RWPE2 (cell line): ENCODE measurements around the gene ETFB.

Experiments
- ATAC-seq: fragments of 200-7000 bp; cut with Tn5 transposase; 3 replicates; pipeline ENCODE4 v1.9.1; 2021; ENCODE audit warnings: low read depth
- DNase-seq: peaks from one replicate; pipeline ENCODE4 v3.0.0-alpha.2; 2020; ENCODE audit warnings: low spot score
- H3K27ac ChIP-seq: fragments of 450-650 bp; 2 replicates; pipeline ENCODE4 v1.5.1; 2017; ENCODE audit warnings: mild to moderate bottlenecking; ENCODE audit not compliant: poor library complexity, severe bottlenecking
- H3K27me3 ChIP-seq: fragments of 250-450 bp; sonication (Bioruptor Pico); 2 replicates; pipeline ENCODE4 v1.5.1; 2021; ENCODE audit warnings: mild to moderate bottlenecking, moderate library complexity; ENCODE audit not compliant: insufficient read depth, poor library complexity, severe bottlenecking
- H3K36me3 ChIP-seq: fragments of 250-450 bp; sonication (Bioruptor Pico); 2 replicates; pipeline ENCODE4 v1.5.1; 2020; ENCODE audit warnings: low read depth, mild to moderate bottlenecking, moderate library complexity
- H3K4me1 ChIP-seq: fragments of 250-450 bp; sonication (Bioruptor Pico); 2 replicates; pipeline ENCODE4 v1.5.1; 2021; ENCODE audit warnings: mild to moderate bottlenecking, moderate library complexity; ENCODE audit not compliant: insufficient read depth, poor library complexity, severe bottlenecking
- H3K4me3 ChIP-seq: fragments of 250-450 bp; sonication (Bioruptor Pico); 2 replicates; pipeline ENCODE4 v1.5.1; 2021; ENCODE audit warnings: mild to moderate bottlenecking, moderate library complexity; ENCODE audit not compliant: severe bottlenecking
- H3K9me3 ChIP-seq: fragments of 250-450 bp; sonication (Bioruptor Pico); 2 replicates; pipeline ENCODE4 v1.5.1; 2021; ENCODE audit warnings: mild to moderate bottlenecking, moderate library complexity; ENCODE audit not compliant: severe bottlenecking
- TF ChIP-seq, protein P1 (sequence below): fragments of 450-650 bp; IDR thresholded peaks from one replicate; pipeline ENCODE4 v1.5.1; 2017; ENCODE audit warnings: mild to moderate bottlenecking, moderate library complexity; ENCODE audit not compliant: poor library complexity, severe bottlenecking

ETFB gene

GRCh38 chr19:51386882-51387520, 20.8 kb upstream of the ETFB start:
- Histone ChIP-seq H3K4me1 (no peaks in the 10 kb centered on the region), H3K9me3 (no peaks in the 10 kb centered on the region), H3K27me3 (no peaks in the 10 kb centered on the region), H3K27ac (no peak overlapping the region), H3K4me3 (no peak overlapping the region), H3K36me3 (no peaks in the 10 kb centered on the region)
- ATAC-seq (no peak), DNase-seq (no peak)
- TF ChIP-seq, protein P1, sequence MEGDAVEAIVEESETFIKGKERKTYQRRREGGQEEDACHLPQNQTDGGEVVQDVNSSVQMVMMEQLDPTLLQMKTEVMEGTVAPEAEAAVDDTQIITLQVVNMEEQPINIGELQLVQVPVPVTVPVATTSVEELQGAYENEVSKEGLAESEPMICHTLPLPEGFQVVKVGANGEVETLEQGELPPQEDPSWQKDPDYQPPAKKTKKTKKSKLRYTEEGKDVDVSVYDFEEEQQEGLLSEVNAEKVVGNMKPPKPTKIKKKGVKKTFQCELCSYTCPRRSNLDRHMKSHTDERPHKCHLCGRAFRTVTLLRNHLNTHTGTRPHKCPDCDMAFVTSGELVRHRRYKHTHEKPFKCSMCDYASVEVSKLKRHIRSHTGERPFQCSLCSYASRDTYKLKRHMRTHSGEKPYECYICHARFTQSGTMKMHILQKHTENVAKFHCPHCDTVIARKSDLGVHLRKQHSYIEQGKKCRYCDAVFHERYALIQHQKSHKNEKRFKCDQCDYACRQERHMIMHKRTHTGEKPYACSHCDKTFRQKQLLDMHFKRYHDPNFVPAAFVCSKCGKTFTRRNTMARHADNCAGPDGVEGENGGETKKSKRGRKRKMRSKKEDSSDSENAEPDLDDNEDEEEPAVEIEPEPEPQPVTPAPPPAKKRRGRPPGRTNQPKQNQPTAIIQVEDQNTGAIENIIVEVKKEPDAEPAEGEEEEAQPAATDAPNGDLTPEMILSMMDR, result no peak

DNA sequence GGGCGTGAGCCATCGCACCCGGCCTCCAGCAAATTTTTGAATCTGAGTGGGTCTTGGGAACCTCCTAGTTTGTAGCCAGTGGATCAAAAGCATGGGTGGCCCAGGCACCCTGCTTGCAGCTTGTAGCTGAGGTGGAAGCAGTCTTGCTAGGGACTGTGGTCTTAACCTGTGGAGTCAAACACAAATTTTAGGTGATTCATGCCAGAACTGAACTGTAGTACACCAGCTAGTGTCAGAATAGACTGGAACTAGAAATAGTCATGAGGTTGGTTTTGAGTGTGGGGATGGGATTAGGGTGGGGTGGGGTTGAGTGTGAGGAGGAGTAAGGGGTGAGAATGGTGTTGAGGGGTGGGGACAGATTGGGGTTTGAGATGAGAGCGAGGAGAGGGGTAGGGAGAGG, 15.8 kb upstream of the ETFB start:
- Histone ChIP-seq H3K27me3 (no peaks in the 10 kb centered on the region), H3K4me3 (no peak overlapping the region), H3K4me1 (no peaks in the 10 kb centered on the region), H3K36me3 (no peaks in the 10 kb centered on the region), H3K9me3 (no peaks in the 10 kb centered on the region), H3K27ac (no peak overlapping the region)
- TF ChIP-seq, protein P1, result no peak
- ATAC-seq (no peak), DNase-seq (no peak)

- DNase-seq (no peak), ATAC-seq (no peak)
- Histone ChIP-seq H3K36me3 (no peaks in the 10 kb centered on the region), H3K4me1 (no peaks in the 10 kb centered on the region), H3K9me3 (no peaks in the 10 kb centered on the region), H3K27me3 (no peaks in the 10 kb centered on the region), H3K27ac (no peak overlapping the region), H3K4me3 (no peak overlapping the region)
- TF ChIP-seq, protein P1, result no peak
These were observed 14.2 kb upstream of the ETFB start for GRCh38 chr19:51380379-51380778.

- Histone ChIP-seq H3K36me3 (no peaks in the 10 kb centered on the region), H3K27me3 (no peaks in the 10 kb centered on the region), H3K4me3 (no peak overlapping the region), H3K9me3 (no peaks in the 10 kb centered on the region), H3K4me1 (no peaks in the 10 kb centered on the region), H3K27ac (no peak overlapping the region)
- ATAC-seq (no peak), DNase-seq (no peak)
- TF ChIP-seq, protein P1, result no peak
These were observed 11.2 kb upstream of the ETFB start for GRCh38 chr19:51377422-51377821.

GRCh38 chr19:51375504-51376221, 9.5 kb upstream of the ETFB start:
- no peaks in the 10 kb centered on the region for H3K4me1 ChIP-seq
- TF ChIP-seq, protein P1, result no peak
- no peaks in the 10 kb centered on the region for H3K27me3 ChIP-seq
- no peak overlapping the region for H3K27ac ChIP-seq
- no peaks in the 10 kb centered on the region for H3K36me3 ChIP-seq
- no peaks in the 10 kb centered on the region for H3K9me3 ChIP-seq
- ATAC-seq (no peak), DNase-seq (no peak)
- H3K4me3 ChIP-seq, result no peak overlapping the region
